HTERT RPE-1 (cell line): ENCODE data around the gene ABCA8.
"Not testable (repeated sequence)": the region's sequence is repeated elsewhere in the genome, so short reads cannot be mapped to it uniquely, and the experiment has no call there.

Experiments
- in situ Hi-C: fragments of 300-500 bp; cut with MboI; formaldehyde crosslinking; loops from 4 replicates; pipeline ENCODE4 v1.14.3; 2020; ENCODE audit warnings: low sequenced_read_pairs

Gene ABCA8

DNA sequence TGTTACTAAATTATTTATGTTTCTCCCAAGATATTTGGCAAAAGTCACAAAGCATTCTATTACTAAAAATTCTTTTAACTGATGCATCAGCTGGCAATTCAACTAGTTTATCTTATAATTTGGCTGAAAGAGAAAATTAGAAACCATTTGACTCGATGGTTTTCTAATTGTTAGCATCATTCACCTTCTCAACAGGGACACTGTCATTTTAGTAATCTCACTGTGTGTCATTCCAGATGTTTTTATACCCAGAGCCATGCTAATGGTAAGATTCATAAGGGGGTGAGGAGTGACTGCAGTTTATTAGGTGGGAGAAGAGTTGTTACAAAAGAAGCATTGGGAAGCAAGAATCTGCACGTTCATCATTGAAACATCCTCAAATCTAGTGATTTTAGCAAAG, 124.9 kb downstream of the ABCA8 start:
- in situ Hi-C loops = no loop called here

DNA sequence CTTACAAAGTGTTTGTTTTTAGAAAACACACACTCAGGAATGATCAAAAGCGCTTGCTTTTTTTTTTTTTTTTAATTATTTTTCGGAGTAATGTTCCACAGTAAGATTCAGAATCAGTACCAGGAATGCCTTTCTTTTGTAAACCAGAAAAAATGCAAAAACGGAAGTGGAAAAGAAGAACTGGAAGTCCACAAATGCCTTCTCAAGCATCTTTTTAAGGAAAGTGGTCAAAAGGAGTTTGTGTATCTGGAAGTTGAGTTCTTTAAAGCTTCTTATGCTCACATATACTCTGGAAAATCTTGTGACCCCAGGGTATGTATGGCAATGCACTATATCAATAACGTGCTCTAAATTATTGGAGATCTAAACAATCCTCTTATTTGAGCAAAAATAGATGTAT, 126.0 kb downstream of the ABCA8 start:
- in situ Hi-C loops = no loop called here

DNA sequence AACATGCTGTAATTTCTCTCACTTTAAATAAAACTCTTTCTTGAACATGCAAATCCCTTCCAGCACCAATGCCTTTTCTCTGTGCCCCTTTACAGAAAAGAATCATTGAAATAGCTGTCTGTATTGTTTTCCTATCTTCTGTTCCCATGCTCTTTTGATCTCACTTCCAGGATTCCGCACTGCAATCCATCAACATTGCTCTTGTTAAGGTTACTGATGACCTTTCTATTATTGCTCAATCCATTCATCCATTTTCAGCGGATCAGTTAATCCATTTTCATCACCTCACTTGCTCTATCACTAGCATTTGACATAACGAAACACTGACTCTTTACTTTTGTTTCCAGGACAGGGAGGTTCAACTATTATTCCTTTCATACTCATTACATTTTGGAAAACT, 130.5 kb downstream of the ABCA8 start:
- in situ Hi-C loops = no loop called here

DNA sequence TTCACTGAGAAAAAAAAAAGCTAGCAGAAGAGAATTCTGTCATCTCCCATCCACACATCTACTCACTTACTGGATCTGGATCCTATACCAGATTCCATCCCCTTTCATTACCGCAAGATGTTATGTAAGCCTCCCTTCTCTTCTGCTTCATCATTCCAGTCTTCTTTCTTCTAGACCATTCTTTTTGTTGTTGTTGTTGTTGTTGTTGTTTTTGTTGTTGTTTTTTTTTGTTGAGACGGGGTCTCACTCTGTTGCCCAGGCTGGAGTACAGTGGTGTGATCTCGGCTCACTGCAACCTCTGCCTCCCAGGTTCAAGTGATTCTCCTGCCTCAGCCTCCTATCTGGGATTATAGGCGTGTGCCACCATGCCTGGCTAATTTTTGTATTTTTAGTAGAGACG, 131.0 kb downstream of the ABCA8 start:
- in situ Hi-C loops = not testable (repeated sequence)

DNA sequence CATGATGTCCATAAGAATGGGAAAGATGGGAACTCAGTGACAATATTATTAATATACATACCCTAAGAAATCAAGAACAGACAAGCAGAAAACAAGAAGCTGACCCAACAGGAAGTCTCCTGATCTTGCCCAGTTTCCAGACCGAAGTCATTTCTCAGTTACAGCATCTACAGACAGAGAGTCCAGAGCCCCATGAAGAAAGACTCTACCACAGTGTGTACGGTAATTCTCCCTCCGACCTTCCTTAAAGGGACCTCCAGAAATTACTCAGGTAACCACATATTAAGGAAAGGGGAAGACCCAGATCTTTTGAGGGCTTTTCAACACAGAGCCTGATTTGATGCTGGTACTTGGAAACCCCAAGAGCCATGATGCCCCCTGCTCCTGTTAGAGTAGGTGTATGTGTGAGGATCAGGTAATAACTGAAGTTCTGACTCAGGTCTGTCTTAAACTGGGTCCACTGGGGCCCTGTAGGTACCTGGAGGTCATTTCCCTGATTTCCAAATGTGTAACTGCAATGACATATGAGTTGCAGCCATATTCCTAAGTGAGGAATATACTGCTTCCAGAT, 132.4 kb downstream of the ABCA8 start:
- in situ Hi-C loops = no loop called here

DNA sequence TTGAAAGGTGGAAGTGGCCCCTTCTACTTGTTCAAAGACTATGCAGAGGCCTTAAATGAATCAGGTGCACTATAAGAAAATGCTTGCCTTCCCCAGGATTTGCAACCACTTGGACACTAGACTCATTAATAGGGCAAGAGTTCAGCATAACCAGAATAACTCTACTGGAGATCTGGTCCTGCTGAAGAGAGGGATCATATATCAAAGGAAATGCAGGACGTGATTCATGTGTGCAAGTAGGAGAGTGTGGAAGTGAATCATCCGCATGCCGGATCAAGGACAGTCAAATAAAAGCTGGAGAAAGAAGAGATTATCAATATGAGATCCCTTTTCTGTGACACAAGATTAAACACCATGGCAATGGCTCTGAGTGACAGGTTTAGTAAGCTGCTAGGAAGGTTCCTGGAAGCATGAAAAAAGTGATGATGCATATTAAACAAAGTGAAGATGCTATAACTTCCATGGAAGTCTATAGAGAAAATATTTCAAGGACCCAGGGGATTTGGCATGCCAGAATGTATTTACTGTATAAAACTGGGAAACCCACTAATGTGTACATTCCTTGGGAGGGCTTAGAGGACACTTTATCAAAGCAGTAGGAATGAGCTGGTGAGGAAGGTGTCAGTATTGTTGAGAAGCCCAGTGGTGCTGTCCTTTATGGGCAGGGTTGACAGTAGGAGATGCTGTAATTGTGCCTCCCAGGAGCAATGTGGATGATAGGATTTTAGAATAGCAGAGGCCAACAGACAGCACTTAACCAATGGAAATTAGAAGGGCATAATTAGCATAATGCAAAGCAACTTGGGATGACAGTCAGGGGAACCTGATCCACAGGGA, 133.1 kb downstream of the ABCA8 start:
- in situ Hi-C loops = no loop called here

DNA sequence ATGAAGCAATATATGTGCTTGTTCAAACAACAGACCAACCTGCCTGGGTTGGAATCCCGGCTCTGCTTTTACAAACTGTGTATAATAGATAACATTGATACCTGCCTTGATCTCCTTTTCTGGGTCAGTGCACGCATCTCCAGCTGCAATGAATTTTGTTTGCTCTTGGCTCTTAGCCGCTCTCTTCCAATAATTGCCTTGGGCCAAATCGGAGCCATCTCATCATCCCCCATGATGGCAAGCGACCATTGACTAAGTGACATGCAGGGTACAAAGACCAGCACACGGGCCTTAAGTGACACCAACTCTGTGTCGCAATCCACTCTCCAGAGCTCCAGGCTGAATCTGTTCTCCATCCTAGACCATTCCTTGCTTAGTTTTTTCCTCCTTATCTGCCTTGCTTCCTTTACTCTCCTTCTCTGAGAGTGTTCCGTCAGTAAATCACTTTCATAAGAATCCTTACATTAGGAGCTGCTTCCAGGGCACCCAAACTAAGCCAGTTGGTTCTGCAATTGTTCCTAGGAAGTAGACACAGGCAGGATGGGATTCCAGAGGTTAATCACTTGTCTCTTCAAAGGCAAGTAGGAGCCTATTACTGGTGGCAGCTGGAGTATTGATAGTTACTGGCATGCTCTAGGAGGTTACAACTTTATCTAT, 134.2 kb downstream of the ABCA8 start:
- in situ Hi-C loops = no loop called here

DNA sequence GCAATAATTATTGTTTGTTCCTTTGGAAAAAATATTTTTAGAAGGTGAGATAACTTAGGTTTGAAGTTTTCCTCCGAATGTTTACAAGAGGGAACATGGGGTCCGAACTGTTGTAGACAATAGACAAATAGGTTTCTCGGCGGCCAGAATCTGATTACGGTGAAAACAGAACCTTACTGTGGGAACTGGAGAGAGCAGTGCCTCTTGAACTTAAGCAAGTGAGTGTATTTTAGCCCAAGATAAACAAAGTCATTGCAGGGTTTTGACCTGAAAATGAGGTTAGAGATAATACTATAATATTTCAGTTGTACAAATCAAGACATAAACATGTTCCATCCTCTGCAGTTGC, 134.7 kb downstream of the ABCA8 start:
- in situ Hi-C loops = no loop called here

DNA sequence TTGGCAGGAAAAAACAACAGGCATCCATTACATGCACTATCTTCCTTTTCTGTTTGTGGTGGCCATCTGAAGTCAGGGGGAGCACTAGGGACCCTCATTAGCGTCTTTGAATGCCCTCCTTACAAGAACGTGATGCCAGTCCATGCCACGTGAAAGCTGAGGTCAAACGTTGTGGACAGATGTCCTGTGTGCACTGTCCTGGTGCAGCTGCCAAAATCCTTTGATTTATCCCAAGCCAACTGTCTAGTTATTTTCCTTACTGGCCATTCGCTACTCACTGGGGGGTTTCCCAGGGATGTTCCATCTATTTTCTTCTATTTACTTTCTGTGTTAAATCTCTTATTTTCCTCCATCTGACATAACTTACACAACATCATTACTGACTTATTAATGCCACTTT, 135.7 kb downstream of the ABCA8 start:
- in situ Hi-C loops = no loop called here
